ENCODE measurements around the gene DOK7. TPM values are rescaled to one million over a fixed set of nuclear protein-coding genes. Genes with fewer than 3 reads are reported as not detected.

Gene DOK7
- total RNA-seq, 1 donor from 2014 or later: 35.5 TPM

DNA sequence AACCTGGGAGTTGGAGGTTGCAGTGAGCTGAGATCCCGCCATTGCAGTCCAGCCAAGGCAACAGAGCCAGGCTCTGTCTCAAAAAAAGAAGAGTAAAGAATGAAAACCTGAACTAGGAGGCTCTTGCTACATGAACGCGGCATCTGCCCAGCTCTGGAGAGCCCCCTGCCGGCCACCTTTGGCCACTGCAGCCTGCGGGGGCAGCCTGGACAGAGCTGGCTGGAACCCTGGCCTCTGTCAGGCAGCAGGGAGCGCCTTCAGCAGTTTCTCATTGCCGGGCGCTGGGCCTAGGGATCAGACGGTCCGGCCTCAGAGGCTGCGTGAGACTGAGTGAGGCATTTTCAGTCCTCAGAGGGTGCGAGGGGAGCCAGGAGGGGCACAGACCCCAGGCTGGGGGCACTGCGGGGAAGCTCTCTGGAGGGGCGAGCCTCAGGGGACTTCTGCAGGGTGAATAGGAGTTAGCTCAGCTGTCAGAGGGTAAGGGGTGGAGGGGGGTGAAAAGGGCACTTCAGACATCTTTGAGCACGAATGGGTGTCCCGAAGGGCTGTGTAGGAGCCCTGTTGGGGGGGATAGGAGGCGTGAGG is 17.5 kb downstream of the DOK7 start:
- peak; percentile 88 for DNase-seq
- peak; percentile 5 for ATAC-seq
- intact Hi-C loops (cut with micrococcal nuclease): no loop called here

DNA sequence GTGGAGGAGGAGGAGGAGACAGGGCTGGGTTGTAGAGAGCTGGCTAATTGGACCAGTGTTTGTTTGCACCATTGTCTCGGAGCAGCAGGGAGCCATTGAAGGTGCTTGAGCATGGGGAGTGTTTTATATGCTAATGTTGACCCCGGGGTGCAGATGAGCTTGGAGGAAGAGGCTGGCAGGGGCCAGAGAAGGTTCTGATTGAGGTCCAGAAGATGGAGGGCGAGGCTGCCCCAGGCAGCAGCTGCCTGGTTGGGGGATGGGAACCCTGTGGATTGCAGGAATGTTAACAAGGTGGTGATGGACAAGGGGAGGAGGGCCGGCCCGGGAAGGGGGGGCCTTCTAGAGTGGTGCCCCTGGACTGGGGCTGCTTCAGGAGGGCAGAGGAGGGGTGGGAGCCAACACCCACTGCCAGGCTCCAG is 18.0 kb downstream of the DOK7 start:
- no peak for ATAC-seq
- DNase-seq: peak; percentile 48
- intact Hi-C loops (cut with micrococcal nuclease): no loop called here

DNA sequence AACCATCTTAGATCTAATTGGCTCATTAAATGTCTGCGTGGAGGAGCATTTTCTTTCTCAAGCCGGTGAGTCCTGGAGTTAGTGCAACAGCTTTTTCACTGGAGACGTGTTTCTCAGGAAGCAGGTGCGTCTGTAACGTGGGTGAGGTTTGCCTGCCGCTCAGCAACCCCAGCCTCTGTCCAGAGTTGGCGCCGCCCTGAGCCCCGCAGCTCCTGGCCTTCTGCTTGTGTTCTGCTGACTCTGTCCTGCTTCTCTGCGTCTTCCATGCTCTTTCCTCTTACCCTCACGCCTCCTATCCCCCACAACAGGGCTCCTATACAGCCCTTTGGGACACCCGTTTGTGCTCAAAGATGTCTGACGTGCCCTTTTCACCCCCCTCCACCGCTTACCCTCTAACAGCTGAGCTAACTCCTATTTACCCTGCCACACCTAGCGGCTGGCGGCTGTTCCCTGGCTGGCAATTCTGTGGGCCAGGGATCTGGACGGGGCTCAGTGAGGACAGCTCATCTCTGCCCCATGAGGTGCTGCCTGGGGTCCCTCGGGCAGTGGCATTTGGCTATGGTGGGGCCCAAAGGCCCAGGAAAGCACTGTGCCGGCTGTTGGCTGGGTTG is 18.8 kb downstream of the DOK7 start:
- DNase-seq (no peak), ATAC-seq (no peak)
- intact Hi-C loops (cut with micrococcal nuclease): no loop called here

DNA sequence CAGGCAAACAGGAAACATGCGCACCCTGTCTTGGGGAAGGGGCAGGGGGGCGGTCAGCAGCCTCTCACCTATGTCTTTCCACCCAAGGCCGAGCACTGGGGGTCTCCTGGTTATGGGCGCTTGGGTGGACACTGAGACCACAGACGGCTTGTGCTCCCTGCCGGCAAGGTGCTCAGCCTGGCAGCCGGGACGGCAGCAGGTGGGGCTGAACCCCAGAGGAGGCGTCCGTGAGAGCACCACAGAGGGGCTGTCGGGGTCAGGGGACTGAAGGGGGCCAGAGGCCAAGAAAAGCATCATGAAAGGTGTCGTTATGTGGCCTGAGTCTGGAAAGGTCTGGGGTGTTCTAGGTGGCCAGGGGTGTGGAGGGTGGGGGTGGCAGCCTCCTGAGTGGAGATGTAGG is 19.6 kb downstream of the DOK7 start:
- DNase-seq: no peak
- no peak for ATAC-seq
- intact Hi-C loops (cut with micrococcal nuclease): no loop called here

DNA sequence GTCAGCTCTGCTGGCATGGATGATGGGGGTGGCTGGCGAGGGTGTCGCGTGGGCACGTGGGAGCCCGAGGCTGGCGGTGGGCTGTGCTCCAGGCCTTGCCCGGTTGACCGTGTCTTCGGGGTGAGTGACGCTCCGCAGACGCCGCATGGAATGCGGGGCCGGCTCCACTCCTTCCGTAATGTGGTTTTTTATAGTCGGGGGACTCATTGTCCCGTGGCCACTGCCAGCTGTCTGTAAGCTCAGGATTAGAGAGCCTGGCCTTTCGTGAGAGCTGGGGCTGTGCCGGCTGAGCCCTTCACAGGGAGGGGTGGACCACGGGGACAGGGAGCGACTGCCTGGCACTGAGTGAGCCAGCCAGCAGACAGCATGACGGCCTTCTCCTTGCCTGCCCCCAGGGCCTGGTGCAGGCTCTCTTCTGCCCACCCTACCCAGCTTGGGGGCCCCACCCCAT is 20.4 kb downstream of the DOK7 start:
- DNase-seq (peak; percentile 91), ATAC-seq (peak; percentile 77)
- intact Hi-C loops (cut with micrococcal nuclease): no loop called here

DNA sequence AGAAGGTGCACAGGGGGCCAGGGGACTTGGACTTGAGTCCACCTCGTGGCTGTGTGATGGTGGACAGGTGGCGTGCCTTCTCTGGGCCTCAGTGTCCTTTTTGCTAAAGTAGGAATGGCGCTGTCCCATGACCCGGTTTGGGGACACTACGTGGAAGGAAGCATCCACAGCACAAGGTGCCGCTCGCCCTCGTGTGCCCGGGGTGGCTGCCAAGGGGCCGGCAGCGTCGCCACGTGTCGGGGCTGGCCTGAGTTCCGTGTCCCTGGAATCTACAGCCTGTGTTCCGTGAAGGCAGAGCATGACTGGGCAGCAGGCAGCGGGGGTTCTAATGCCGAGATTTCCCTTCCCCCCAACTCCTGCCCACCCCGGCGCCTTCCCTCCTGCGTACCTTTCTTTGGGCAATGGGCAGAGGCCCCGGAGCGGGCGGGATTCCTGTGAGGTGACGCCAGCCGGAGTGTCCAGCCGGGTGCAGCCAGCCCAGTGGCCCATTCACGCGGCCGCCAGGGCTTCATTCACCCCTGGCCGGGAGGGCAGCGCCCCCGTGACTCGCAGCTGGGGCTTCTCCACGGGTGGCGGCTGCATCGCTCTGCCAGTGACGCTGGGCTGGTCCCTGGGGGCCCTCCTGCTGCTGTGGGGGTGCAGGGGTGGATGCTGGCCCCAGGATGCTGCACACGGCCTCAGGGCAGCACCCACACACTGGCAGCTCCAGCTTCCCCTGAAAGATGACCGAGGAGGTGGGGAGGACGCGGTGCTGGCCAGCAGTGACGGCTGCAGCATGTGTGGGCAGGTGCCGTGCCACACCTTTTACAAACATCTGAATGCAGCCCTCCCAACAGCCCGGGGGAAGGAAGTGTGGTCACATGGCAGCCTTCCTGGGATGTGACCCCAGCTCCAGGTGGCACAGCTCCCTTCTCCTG is 21.2 kb downstream of the DOK7 start:
- DNase-seq (peak; percentile 90), ATAC-seq (peak; percentile 71)
- intact Hi-C loops (cut with micrococcal nuclease): no loop called here

DNA sequence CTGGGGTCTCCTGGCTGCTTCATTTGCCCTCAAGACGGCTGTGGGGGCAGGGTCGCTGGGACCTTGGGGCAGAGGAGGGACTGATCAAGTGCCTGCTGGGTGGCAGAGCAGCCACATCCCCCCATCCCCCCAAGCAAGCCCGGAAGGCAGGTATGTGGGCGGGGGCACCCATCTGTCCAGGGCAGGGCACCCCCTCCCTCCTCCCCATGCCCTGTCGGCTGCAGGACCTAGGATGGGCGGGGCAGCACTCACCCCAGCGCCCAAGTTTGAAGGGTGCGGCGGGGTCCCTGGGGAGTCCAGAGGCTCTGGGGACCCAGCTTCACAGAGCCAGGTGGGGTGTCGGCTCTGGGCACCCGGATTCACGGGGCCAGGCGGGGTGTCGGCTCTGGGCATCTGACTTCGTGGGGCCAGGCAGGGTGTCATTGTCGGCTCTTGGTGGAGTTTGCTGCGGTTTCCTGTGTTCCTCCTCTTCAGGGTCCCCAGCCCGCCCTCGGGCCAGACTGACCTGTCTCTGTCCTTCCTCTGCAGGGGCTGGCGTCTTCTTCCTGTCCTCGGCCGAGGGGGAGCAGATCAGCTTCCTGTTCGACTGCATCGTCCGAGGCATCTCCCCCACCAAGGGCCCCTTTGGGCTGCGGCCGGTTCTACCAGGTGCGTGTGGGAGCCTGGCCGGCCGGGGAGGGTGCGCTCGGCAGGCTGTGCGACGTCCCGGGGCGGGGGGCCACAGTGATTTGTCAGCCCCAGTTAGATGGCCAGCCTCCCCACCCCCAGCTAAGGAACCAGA is 22.1 kb downstream of the DOK7 start:
- ATAC-seq (no peak), DNase-seq (no peak)
- intact Hi-C loops (cut with micrococcal nuclease): no loop called here

DNA sequence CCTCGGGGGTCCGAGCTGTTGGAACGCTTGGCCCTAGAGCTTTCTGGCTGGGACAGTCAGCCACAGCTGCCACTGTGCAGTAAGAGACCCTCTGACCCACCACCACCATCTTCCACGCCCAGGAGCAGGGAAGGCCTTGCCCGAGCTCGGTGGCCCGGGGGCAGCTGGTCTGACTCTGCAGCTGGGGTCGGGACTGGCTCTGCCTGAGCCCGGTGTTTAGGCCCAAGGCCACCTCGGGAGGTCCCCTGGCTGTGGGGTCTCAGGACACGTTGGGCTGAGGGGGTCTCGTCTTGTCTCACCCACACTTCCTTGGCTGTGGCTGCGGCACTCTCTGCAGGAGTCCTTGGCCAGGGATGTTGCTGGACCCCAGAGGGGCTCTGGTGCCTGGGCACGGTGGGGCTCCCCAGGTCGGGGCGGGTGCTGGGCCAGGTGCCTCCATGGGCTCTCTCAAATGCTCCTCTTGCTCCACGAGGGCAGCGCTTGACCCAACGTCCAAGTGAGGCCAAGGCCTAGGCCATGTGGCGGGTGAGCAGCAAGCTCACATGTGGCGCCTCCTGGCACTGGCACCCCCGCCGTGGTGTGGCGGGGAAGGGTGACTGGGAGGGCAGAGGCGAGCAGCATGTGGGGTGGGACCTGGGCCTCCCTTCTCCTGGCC is 22.9 kb downstream of the DOK7 start:
- intact Hi-C loops (cut with micrococcal nuclease): no loop called here
- DNase-seq (no peak), ATAC-seq (no peak)

DNA sequence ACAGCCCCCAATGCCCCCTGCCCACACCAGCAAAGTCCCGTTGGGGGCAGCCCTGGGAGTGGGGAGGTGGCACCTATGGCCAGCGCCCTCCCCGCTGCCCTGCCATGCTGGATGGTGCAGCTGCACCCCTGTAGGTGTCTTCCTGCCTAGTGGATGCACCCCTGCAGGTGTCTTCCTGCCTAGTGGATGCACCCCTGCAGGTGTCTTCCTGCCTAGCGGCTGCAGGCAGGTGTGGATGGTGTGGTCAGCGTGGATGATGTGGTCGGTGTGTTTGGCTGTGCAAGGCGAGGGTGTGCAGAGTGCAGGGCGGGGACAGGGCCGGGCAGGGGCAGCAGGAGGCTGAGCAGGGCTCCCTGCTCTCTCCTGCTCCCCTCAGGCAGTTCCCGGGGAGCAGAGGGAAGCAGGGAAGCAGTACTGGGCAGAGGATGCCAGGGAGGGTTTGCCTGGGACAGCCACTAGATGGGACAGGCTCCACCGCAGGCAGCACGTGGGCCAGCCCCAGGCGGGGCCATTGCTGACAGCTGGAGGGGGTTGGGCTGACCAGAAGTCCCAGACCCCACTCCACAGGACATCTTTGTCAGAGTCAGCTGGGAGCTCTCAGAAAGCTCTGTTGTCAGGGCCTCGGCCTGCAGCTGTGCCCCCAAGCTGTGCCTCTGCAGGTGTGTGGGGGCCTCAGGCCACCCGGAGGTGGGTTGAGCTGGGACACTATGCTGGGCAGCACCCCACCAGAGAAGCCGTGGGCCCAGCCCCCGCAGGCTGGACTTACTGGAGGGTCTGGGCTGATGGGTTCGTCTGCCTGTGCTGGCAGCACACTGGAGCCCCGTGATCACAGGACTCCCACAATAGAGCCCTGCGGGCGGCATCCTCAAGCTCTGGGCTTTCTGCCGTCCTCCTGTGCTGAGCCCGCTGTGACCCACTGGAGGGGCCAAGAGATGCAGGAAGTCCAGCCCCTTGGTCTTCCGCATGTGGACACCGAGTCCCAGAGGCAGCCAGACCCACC is 23.7 kb downstream of the DOK7 start:
- no peak for DNase-seq
- no peak for ATAC-seq
- intact Hi-C loops (cut with micrococcal nuclease): no loop called here

DNA sequence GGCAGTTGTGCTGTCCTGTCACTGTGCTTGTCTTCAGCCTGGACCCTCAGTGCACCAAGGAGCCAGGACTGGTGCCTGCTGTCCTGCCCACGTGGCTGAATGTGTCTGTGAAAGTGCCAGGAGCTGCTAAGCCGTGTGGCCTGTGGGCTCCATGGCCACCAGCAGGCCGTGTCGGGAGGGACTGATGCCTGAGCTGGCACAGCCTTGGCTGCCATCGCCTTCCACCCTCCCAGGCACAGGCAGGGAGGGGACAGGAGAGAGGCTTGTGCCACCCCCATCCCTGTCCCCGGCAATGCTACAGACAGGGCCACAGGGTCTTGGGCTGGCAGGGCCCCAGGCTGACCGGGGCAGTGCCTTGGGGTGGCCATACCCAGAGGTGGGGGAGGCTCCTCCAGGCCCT is 24.8 kb downstream of the DOK7 start:
- intact Hi-C loops (cut with micrococcal nuclease): no loop called here
- ATAC-seq: no peak

DNA sequence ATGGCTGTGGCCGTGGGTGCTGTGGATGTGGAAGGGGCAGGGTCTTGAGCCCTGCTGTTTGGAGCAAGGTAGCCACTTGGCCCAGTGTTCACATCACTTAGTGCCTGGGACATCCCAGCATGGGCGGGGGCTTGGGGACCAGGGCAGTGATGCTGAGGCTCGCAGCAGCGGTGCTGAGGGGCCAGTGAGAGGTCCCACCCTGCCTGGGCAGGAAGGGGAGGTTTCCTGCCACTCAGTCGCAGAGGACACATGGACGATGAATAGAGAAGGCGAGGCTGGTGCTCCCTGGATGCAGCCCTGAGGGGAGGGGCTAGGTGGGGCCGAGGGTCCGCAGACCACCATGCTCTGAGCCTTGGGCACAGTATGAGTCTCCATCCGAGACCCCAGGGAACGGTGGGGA is 25.7 kb downstream of the DOK7 start:
- intact Hi-C loops (cut with micrococcal nuclease): no loop called here
- no peak for ATAC-seq
- no peak for DNase-seq

More for the DNA sequence above, 24.8 kb downstream of the DOK7 start:
- DNase-seq: no peak

DNA sequence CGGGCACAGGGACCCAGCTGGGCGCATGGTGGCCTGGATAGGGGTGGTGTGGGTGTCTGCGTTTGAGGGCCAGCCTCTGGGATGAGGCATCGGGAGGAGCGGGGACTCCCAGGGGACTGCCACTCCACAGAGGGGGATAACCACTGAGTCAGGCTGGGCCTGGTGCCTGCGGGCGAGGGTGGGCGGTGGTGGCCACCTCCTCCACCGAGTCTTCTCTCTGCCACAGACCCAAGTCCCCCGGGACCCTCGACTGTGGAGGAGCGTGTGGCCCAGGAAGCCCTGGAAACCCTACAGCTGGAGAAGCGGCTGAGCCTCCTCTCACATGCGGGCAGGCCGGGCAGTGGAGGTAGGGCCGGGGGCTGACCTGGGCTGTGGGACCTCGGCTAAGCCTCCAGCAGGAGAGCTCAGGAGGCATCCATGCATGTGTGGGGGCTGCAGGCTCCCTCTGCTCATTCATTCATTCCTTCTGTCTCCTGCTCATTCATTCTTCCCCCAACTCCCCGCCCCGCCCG is 26.4 kb downstream of the DOK7 start:
- ATAC-seq (no peak), DNase-seq (no peak)
- intact Hi-C loops (cut with micrococcal nuclease): no loop called here

DNA sequence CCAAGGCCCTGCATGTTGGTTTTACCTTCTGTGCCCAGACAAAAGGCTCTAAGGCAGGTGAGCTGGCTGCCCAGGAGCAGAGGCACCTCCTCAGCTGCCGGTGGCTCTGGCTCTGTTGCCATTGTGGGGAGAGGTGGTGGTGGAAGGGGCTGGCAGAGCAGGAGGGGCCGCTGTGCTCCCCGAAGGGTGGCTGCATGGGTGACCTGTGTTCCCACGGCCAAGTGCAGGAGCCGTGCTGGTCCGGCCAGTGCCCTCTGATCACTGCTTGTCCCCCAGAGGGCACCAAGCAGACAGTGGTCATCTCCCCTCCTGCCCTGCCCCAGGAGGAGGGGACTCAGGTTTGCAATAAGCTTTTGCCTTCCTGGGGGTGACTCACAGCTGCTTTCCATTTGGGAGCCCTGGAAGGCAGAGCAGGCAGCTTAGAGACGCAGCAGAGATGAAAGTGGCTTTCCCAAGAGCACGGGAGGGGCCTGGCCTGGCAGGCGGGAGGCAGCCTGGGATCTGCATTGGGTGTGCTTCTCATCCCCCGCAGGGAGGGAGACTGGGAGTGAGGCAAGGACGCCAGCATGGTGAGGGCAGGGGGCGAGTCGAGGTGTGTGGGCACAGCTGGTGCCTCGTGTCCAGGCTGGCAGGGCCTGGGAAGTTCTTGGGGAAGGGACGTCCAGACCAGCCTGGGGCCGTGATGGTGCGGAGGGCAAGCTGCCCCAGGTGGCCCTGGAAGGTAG is 28.7 kb downstream of the DOK7 start:
- ATAC-seq (no peak), DNase-seq (no peak)
- intact Hi-C loops (cut with micrococcal nuclease): no loop called here

DNA sequence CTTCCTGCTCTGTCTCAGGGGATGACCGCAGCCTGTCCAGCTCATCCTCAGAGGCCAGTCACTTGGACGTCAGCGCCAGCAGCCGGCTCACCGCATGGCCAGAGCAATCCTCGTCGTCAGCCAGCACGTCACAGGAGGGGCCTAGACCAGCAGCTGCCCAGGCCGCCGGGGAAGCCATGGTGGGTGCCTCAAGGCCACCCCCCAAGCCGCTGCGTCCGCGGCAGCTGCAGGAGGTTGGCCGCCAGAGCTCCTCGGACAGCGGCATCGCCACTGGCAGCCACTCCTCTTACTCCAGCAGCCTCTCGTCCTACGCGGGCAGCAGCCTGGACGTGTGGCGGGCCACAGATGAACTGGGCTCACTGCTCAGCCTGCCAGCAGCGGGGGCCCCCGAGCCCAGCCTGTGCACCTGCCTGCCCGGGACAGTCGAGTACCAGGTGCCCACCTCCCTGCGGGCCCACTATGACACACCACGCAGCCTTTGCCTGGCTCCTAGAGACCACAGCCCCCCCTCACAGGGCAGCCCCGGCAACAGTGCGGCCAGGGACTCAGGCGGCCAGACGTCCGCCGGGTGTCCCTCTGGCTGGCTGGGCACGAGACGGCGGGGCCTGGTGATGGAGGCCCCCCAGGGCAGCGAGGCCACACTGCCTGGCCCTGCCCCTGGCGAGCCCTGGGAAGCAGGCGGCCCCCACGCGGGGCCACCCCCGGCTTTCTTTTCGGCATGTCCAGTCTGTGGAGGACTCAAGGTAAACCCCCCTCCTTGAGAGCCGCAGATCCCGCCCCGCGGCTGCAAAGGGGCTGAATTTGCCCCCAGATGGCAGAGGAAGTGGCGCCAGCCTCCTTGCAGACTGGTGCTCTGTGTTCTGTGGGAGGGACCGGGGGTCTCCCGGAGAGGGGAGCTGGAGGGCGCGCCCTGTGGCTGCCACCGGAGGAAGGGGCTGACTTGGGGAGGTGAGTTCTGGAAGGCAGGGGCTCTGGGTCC is 29.9 kb downstream of the DOK7 start:
- no peak for ATAC-seq
- intact Hi-C loops (cut with micrococcal nuclease): no loop called here
- no peak for DNase-seq

DNA sequence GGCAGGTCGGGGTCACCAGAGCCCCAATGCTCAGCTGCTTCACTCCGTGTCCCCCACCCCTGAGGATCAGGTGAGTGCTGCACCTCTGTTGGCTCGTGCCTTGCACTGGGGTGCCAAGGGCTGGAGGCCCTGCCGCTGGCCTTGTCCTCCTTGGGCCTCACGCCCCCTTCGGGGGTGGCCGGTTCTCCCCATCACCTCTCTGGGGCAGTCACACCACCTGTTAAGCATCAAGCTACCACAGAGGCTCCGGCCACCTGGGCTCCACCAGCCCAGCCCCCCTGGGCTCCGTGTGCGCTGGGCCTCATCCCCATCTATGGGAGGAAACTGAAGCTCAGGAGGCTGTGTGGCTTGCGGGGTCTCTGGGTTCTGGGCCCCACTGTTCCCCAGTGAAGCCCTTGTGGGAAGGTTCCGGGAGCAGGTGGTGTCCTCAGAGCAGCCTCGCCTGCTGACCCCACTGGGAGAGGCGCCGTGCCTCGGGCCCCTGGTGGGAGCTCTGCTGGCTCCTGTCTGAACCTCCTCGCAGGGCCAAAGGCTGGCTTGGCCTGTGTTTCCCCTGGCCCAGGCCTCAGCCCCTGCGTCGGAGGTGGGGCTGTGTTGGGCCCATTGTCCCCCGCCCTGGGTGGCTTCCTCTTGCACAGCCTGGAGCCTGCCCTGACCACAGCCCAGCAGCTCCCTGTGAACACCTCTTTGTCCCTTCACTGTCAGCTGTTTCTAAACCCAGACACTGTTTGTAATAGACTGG is 30.8 kb downstream of the DOK7 start:
- DNase-seq: no peak
- peak; percentile 8 for ATAC-seq
- intact Hi-C loops (cut with micrococcal nuclease): no loop called here

All from left ventricle myocardium superior (tissue), 1 donor.